ENCODE results near the gene PMPCA.

PMPCA gene

DNA sequence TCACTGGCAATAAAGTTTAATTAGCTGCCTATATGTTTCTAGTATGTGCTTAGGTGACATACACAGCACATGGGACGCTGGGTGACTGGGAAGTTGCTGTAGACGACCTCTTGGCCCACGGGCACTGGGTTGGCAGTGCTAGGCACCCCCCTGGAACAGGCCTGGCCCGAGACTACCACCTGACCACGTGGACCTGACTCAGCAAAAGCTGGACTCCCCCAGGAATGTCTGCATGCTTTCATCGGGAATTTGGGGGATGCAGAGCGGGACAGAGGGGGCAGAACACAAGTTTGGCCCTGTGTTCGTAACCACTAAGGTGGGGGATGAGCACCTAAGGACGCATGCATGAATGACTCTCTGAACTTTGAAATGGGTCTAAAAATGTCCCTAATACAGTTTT is 45.8 kb downstream of the PMPCA start:
- no peak for DNase-seq (ENCODE audit: low read depth)

DNA sequence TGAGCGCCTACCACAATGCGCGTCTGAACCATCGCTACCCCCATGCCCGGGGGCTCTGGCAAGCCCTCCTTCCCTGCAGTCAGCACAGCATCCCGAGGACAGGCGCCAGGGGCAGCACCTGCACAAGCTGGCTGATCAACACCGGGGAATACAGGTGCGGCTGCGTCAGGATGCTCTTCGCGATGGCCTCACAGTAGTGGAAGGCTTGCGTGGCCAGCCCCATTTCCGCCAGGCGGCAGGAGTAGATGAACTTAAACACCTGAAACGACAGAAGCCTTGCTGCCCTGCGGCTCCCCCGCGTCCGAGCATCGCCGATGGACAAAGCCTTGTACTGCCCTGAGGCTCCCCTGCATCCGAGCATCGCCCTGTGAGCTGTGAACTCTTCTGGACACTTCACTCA is 46.9 kb downstream of the PMPCA start:
- DNase-seq (ENCODE audit: low read depth): no peak

DNA sequence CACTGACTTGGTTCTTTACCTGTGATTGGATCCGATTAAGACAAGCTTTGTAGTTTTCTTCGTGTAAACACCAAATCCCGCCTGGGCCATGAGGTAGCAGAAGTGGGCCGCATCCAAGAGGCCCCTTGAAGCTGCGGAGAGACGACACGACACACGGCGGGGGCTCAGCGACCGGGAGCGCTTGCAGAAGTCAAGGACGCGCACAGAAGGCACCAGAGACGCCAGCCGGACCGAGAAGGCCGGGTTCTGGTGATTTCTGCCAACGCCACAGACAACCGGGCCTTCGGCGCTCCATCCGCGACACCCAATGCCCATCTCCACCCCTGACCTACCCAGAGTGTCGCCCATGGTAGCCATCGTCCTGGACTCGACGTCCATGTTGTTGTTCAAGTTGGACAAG is 49.0 kb downstream of the PMPCA start:
- no peak for DNase-seq (ENCODE audit: low read depth)

DNA sequence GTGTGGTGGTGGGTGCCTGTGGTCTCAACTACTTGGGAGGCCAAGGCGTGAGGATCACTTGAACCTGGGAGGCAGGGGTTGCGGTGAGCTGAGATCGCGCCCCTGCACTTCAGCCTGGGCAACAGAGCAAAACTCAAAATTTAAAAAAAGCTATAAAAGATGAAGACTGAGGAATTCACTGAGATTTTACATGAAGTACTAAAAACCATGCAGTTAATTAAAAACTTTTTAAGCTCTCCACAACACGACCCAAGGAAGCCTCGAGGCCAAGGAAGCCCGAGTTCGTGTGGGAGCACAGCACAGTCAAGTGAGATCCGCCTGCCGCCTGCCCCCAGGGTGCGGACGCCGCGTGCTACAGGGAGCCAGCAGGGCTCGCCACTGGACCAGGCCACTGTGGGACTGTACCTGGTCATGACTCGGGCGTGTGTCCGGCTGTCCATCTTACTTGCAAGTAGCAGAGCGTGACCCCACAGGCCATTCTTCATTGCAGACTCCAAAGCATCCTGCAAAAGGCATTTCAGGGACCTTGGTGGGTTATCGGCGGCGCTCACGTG is 50.4 kb downstream of the PMPCA start:
- no peak for DNase-seq (ENCODE audit: low read depth)

DNA sequence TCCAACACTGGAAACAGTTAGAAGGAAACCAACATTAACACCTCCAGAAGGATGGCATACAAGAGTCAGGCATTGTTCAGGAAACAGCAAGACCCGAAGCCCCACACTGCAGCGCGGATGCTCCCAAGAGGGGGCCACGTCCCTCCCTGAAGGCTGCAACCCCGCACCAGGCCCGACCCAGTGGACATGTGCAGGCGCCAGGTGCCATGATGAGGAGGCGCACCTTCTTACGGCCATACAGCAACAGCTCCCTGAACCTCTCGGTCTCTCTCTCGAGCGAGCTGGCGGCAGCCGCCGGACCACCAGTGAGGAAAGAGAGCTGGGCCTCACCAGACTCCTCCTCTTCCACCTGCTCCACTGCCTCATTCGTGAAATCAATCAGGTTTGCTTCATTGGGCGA is 52.2 kb downstream of the PMPCA start:
- DNase-seq (ENCODE audit: low read depth): no peak

DNA sequence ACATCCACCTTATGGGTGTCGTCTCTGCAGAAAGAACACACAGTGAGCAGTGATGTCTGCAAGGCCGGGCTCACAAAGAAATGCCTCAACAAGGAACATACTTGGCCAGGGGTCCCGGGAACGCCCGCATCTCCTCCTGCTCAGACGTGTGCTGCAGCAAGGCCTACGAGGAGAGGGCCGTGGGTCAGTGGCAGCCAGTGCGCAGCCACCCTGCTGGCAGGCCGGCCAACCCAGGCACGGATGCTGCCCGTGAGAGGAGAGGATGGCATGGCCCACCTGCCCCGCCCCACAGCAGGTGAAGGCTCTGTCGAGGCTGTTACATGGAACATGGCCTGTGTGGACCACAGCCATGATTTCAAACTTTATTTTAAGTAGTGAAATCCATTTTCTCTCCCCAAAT is 53.1 kb downstream of the PMPCA start:
- no peak for DNase-seq (ENCODE audit: low read depth)

DNA sequence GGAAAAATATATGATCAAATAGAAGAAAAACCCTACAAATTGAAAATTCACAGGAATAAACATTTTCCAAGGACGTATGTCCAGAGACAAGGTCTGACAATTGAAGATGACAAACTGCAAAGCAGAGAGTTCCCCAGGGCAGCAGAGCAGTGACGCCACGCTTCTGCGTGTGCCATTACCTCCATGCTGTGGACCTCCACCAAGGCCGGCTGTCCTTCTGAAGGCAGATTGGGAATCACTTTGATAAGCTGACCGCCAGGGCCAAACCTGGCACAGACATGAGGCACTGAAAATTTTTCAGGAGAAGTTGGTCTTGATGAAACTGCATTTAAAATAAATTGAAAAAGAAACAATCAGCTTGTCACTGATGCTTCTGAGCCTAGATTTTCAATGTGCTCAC is 53.8 kb downstream of the PMPCA start:
- no peak for DNase-seq (ENCODE audit: low read depth)

DNA sequence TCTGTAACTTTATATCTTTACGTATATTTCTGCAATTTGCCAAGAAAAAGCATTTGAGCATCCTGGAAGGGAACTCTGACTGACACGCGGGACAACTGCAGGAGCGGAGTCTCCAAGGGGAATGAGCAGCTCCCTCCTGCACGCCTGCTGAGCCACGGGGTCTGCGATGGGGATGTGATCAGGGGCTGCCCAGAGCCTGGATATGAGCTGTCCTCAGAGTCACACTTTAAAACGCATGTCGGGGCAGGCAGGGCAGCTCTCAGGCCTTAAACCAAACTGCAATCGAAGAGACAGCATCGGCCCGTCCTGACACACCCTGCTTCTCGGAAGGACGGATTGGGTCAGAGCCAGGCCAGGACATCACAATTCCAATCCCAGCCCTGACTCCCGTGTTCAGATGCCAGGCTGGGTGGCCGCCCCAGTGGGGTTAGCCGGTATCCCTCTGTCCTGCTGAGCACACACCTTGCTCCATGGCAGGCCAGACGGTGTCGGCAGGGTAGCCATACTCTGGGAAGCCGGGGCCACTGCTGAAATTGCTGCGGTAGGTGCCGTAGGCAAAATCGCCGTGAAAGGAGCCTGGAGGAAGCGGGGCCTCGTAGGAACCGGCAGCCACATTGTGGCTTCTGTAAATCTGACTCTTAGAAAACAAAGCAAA is 55.2 kb downstream of the PMPCA start:
- DNase-seq (ENCODE audit: low read depth): no peak

DNA sequence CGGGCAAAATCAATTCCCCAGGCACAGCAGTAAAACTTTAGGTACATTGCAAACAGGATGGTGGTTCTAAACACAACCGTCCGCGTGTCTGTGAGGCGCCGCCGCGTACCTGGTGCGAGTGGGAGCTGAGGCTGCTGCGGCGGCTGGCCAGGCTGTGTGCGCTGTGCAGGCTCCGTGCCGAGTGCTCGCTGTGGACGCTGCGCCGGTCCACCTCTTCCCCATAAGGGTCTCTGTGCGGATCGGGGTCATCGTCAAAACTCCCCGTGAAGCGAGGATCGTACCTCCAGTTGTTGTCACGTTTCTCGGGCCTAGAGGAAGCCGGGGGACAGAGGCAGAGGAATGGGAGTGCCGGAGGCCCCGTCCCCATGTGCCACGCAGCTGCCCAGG is 55.7 kb downstream of the PMPCA start:
- DNase-seq (ENCODE audit: low read depth): no peak

DNA sequence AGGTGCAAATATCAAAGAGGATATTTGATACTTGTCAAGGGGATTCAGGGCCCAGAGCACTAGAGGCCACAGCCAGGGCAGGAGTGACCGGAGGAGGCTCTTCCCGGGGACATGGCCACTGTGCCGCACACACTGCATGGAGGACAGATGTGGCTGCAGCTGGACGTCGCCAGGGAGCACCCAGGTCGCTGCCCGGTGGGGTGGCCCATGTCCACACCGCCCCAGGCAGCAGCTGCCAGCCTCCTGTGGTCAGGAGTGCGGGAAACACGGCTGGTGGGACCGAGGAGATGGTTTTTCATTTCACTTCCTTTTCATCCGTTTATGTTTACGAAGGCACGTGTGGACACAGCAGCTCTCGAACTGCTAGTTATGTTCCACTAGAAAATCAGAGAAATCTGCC is 57.3 kb downstream of the PMPCA start:
- DNase-seq (ENCODE audit: low read depth): no peak

DNA sequence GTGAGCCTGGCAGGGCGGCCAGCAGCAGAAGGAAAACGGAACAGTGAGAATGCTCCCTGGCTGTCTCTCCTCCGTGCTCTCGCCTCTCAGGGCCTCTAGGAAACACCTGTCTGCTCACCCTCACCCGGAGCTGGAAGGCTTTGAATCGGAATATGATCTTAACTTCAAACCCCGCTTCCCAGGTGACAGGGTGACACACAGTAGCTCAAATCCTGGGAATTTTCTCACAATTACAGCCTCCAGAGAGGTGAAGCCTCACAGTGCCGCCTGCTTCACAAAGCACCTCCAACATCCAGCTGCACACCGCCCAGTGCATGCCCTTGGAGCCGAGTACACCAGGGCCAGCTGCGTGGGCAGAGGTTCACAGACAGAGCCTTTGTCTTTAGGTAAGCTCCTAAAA is 59.9 kb downstream of the PMPCA start:
- no peak for DNase-seq (ENCODE audit: low read depth)

DNA sequence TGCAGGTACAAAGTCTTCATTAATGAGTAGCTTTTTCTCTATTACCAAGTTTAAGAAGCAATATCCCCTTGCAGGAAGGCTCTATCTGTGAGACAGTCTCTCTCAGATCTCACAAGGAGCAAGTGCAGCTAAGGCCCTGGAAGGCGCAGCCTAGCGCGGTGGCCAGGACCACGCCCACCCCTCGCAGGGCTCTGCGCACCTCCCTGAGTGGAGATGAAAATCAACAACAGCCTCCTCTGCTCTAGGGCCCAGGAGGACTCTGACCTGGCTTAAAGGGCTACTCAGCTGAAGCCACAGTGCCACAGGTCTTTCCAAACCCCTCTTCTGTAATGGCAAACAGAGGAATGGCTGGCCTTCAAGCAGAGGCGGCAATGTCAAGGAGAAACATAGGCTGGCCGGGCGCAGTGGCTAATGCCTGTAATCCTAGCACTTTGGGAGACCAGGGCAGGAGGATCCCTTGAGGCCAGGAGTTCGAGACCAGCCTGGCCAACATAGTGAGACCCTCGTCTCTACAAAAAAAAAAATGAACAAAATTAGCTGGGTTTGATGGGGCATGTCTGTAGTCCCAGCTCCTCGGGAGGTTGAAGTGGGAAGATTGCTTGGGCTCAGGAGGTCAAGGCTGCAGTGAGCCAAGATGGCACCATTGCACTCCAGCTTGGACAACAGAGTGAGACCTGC is 60.5 kb downstream of the PMPCA start:
- no peak for DNase-seq (ENCODE audit: low read depth)

DNA sequence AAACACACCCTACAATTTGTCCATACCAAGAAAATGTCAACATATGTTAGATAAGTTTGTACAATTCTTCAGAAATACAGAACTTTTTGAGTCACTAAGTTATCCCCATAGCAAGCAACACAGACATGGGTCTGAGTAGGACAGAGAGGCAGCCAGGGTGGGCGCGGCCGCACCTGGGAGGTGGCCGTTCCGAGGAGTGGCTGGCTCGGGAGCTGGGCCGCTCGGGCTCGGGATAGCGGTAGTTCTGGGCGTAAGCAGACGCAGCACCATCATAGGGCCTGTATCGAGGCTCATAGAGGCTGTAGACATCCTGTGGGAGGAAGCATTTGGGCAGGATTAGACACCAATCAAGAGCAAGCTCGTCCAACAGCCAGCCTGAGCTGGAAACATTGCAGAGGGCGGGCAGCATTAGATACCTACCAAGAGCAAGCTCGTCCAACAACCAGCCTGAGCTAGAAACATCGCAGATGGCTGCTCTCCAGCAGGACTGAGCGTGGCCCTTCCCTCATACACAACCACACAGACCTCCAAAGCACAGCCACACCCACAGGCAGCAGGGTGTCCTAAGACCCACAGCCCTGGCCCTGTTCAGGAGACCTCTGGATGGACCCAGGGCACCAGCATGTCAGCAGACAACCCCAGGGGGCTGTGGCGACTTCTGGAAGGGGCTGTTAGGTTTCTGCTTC is 61.5 kb downstream of the PMPCA start:
- no peak for DNase-seq (ENCODE audit: low read depth)

DNA sequence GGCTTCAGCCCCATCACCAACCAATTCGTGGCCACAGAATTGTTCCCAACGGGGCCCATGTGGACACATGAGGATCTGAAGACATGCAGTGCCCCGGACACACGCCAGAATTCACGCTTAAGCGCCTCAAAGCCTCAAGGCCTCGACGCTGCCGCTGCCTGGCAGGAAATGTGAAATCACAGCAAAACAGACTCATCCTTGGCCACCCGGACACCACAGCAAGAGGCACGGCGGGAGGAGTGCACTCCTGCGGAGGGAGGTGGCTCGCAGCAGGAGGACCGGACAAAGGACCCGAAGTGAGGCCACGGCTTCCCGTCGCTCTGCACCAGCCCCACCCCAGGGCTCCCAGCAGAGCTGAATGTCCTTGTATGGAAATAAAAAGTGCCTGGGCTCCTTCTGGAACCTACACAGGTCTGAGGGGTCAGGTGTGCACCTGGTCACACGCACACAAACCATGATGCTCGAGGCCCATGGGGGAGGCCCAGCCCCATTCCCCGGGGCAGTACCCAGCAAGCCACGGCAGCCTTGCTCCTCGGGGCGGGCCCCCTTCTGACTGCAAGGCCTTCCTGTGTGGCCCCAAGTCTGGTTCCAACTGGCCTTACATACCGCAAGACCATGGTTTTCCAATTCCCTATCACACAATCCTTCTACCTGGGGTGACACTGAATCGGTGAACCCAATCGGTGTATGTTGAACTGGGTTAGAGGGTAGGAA is 62.3 kb downstream of the PMPCA start:
- no peak for DNase-seq (ENCODE audit: low read depth)

DNA sequence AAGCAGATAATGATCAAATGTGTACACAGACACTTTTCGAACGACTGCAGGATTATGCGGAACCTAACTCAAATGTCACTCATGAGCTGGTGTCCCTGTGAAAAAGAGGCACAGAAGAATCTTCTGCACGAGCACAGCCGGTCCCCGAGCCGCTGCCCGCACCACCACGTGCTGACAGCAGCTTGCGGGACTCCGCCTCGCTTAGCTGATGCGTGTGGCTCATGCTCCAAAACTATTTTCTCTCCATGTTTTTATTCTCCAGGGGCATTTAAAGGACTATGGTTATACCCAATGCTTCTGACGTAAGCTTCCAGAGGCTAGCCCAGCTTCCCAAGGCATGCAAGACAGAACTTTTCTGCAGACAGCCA is 62.9 kb downstream of the PMPCA start:
- no peak for DNase-seq (ENCODE audit: low read depth)

All from activated gamma-delta T cell treated with anti-CD3 and anti-CD28 coated beads, Interleukin-2, amount 50 U/mL, for 16 hours (primary cell).